Gastrocnemius medialis (tissue), 4 donors: ENCODE measurements around the gene DDX3X. TPM values are rescaled to one million over a fixed set of nuclear protein-coding genes. Genes with fewer than 3 reads are reported as not detected.

Experiments
- total RNA-seq, 4 donors: library from RNA; depleted of rRNA; stranded (reverse); fragments of >200 nt; gene quantifications; one replicate each; pipeline versions ENCODE4 v1.1.0 to v1.2.3, GENCODE V29; 2016

DDX3X gene
- total RNA-seq, 4 donors from 2014 or later = 196 to 331 (median 272) TPM

Other genes starting within 250 kb of the DDX3X start
- 100 to 1,000 TPM in 3 of 4 donors, 10 to 100 TPM in 1; 90.3 to 120 (median 110) TPM for gene USP9X, start 248.7 kb upstream of the DDX3X start, total RNA-seq
- under 1 TPM in 1 of 4 donors, not detected in 3; 0.09 TPM for gene NYX, start 113.2 kb downstream of the DDX3X start, total RNA-seq